HG02623 (cell line): Measurements from ENCODE around the gene FAM163A.
"Not testable (repeated sequence)": the region's sequence is repeated elsewhere in the genome, so short reads cannot be mapped to it uniquely, and the experiment has no call there.

Experiments
- ATAC-seq: cut with Tn5 transposase; IDR thresholded peaks from one replicate; pipeline ENCODE4 v1.9.1; 2021; ENCODE audit warnings: moderate library complexity; ENCODE audit not compliant: unreplicated experiment

The FAM163A gene

GRCh38 chr1:179836686-179837445 is 93.8 kb downstream of the FAM163A start:
- not testable (repeated sequence) for ATAC-seq

- ATAC-seq: no peak
Observed at GRCh38 chr1:179840107-179840506, 97.0 kb downstream of the FAM163A start.

- ATAC-seq: no peak
Observed at GRCh38 chr1:179848233-179848632, 105.1 kb downstream of the FAM163A start.

GRCh38 chr1:179853102-179853501 is 110.0 kb downstream of the FAM163A start:
- ATAC-seq: no peak

- not testable (repeated sequence) for ATAC-seq
Observed at GRCh38 chr1:179855831-179856230, 112.7 kb downstream of the FAM163A start.

GRCh38 chr1:179856296-179856695 is 113.2 kb downstream of the FAM163A start:
- no peak for ATAC-seq

- no peak for ATAC-seq
Observed at GRCh38 chr1:179857009-179857408, 113.9 kb downstream of the FAM163A start.

GRCh38 chr1:179860652-179861051 is 117.6 kb downstream of the FAM163A start:
- no peak for ATAC-seq

GRCh38 chr1:179865377-179865776 is 122.3 kb downstream of the FAM163A start:
- no peak for ATAC-seq
